OCI-LY1 (cell line): ENCODE measurements around the gene SCAPER.

Source experiments
- H2AFZ ChIP-seq: fragments of 200-600 bp; sonication (generic), shearing (Covaris generic); 2 replicates; pipeline ENCODE4 v1.6.0; 2014; ENCODE audit warnings: antibody characterized with exemption, mild to moderate bottlenecking, low read length
- H3F3A ChIP-seq: fragments of 200-600 bp; sonication (generic), shearing (Covaris generic); 2 replicates; pipeline ENCODE4 v1.6.0; 2014; ENCODE audit warnings: mild to moderate bottlenecking, antibody characterized with exemption, low read length, moderate library complexity; ENCODE audit not compliant: insufficient read depth
- H3K27ac ChIP-seq: fragments of 200-600 bp; sonication (generic); 2 replicates; pipeline ENCODE4 v1.5.1; 2014; ENCODE audit warnings: low read length, mixed run types, mild to moderate bottlenecking, low read depth; ENCODE audit not compliant: poor library complexity, severe bottlenecking
- H3K27me3 ChIP-seq: fragments of 200-600 bp; sonication (generic); 2 replicates; pipeline ENCODE4 v1.6.0; 2014; ENCODE audit warnings: antibody characterized with exemption, mild to moderate bottlenecking, low read length, moderate library complexity; ENCODE audit not compliant: insufficient read depth
- H3K36me3 ChIP-seq: fragments of 200-600 bp; sonication (generic); 2 replicates; pipeline ENCODE4 v1.6.1; 2014; ENCODE audit warnings: mild to moderate bottlenecking, antibody characterized with exemption, low read length, moderate library complexity, mixed read lengths; ENCODE audit not compliant: insufficient read depth
- H3K4me1 ChIP-seq: fragments of 200-600 bp; sonication (generic); 2 replicates; pipeline ENCODE4 v1.5.1; 2014; ENCODE audit warnings: mild to moderate bottlenecking, low read length, moderate library complexity; ENCODE audit not compliant: insufficient read depth, severe bottlenecking
- H3K4me2 ChIP-seq: fragments of 200-600 bp; sonication (generic), shearing (Covaris generic); 2 replicates; pipeline ENCODE4 v1.6.1; 2014; ENCODE audit warnings: low read length
- H3K4me3 ChIP-seq: fragments of 200-600 bp; sonication (generic); 2 replicates; pipeline ENCODE4 v1.5.1; 2014; ENCODE audit warnings: low read length, low read depth, mild to moderate bottlenecking, mixed read lengths; ENCODE audit not compliant: poor library complexity, severe bottlenecking
- H3K79me2 ChIP-seq: fragments of 200-600 bp; shearing (Covaris generic); 2 replicates; pipeline ENCODE4 v1.6.1; 2016; ENCODE audit warnings: mixed run types, low read length, mixed read lengths; ENCODE audit not compliant: insufficient read depth
- H3K9ac ChIP-seq: fragments of 200-600 bp; sonication (generic), shearing (Covaris generic); 2 replicates; pipeline ENCODE4 v1.6.1; 2014; ENCODE audit warnings: mild to moderate bottlenecking, low read length, mixed read lengths
- H3K9me2 ChIP-seq: fragments of 200-600 bp; sonication (generic), shearing (Covaris generic); 2 replicates; pipeline ENCODE4 v1.6.1; 2014; ENCODE audit warnings: low read depth, mild to moderate bottlenecking, low read length, mixed read lengths
- H3K9me3 ChIP-seq: fragments of 200-600 bp; shearing (Covaris generic); 2 replicates; pipeline ENCODE4 v1.6.1; 2014; ENCODE audit warnings: low read length, mixed read lengths
- H4K20me1 ChIP-seq: fragments of 200-600 bp; sonication (generic), shearing (Covaris generic); 2 replicates; pipeline ENCODE4 v1.6.0; 2016; ENCODE audit warnings: mild to moderate bottlenecking, low read length; ENCODE audit not compliant: insufficient read depth
- EZH2 ChIP-seq: fragments of 200-600 bp; sonication (generic), shearing (Covaris generic); IDR thresholded peaks from 2 replicates; pipeline ENCODE4 v1.8.0; 2017; ENCODE audit warnings: borderline replicate concordance, mixed run types, mild to moderate bottlenecking, antibody characterized with exemption, low read length, moderate library complexity, mixed read lengths
- TF ChIP-seq, protein P1 (sequence below): fragments of 200-600 bp; sonication (generic), shearing (Covaris generic); IDR thresholded peaks from 2 replicates; pipeline ENCODE4 v1.5.1; 2017; ENCODE audit warnings: mild to moderate bottlenecking, antibody characterized with exemption, low read length, moderate library complexity, mixed read lengths

The SCAPER gene

DNA sequence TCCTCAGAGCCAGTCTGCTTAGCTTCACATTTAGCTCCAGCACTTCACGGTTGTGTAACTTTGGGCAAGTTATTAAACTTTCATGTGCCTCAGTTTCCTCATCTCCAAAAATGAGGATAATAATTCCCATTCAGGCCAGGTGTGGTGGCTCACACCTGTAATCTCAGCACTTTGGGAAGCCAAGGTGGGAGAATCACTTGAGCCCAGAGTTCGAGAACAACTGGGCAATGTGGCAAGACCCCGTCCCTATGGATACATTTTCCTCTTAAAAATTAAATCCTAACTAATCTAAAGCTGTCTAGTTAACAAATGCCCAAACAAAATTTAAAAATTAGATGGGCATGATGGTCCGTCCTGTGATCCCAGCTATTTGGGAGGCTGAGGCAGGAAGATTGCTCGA is 33.6 kb upstream of the SCAPER start:
- H3K27me3 ChIP-seq = no peaks in the 10 kb centered on the region
- no peaks in the 10 kb centered on the region for H4K20me1 ChIP-seq
- no peak overlapping the region for H3K4me3 ChIP-seq
- peaks cover 14% of the 10 kb centered on the region for H3K36me3 ChIP-seq
- no peak overlapping the region for H3K4me2 ChIP-seq
- TF ChIP-seq, protein P1, sequence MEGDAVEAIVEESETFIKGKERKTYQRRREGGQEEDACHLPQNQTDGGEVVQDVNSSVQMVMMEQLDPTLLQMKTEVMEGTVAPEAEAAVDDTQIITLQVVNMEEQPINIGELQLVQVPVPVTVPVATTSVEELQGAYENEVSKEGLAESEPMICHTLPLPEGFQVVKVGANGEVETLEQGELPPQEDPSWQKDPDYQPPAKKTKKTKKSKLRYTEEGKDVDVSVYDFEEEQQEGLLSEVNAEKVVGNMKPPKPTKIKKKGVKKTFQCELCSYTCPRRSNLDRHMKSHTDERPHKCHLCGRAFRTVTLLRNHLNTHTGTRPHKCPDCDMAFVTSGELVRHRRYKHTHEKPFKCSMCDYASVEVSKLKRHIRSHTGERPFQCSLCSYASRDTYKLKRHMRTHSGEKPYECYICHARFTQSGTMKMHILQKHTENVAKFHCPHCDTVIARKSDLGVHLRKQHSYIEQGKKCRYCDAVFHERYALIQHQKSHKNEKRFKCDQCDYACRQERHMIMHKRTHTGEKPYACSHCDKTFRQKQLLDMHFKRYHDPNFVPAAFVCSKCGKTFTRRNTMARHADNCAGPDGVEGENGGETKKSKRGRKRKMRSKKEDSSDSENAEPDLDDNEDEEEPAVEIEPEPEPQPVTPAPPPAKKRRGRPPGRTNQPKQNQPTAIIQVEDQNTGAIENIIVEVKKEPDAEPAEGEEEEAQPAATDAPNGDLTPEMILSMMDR = no peak
- no peak for TF ChIP-seq EZH2
- no peaks in the 10 kb centered on the region for H3K9me3 ChIP-seq
- peaks cover 4% of the 10 kb centered on the region; the same call in 1 of the 2 replicates for H3F3A ChIP-seq
- no peak overlapping the region for H3K27ac ChIP-seq
- H2AFZ ChIP-seq = no peak overlapping the region
- H3K9ac ChIP-seq = no peak overlapping the region
- H3K79me2 ChIP-seq = no peaks in the 10 kb centered on the region
- no peaks in the 10 kb centered on the region for H3K9me2 ChIP-seq
- peaks cover 7% of the 10 kb centered on the region for H3K4me1 ChIP-seq

DNA sequence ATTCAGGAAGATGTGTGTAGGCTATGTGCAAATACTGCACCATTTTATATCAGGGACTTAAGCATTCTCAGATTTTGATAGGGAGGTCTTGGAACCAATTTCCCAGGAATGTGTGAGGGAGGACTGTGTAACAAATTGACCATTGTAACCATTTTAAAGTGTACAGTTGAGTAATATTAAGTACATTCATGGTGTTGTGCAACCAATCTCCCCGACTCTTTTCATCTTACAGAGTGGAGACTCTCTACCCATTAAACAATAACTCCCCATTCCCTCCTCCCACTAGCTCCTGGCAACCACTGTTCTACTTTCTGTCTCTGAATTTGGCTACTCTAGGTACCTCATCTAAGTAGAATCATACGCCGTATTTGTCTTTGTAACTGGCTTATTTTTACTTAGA is 31.5 kb upstream of the SCAPER start:
- H3K9me2 ChIP-seq = no peaks in the 10 kb centered on the region
- H3K4me2 ChIP-seq = no peak overlapping the region
- TF ChIP-seq EZH2 = no peak
- TF ChIP-seq, protein P1 = no peak
- H3K9ac ChIP-seq = no peak overlapping the region
- peaks cover 21% of the 10 kb centered on the region for H3K4me1 ChIP-seq
- H3K27ac ChIP-seq = no peak overlapping the region
- no peak overlapping the region for H2AFZ ChIP-seq
- H3K36me3 ChIP-seq = peaks cover 23% of the 10 kb centered on the region
- H3K79me2 ChIP-seq = no peaks in the 10 kb centered on the region
- H3K9me3 ChIP-seq = no peaks in the 10 kb centered on the region
- no peaks in the 10 kb centered on the region for H4K20me1 ChIP-seq
- no peak overlapping the region for H3K4me3 ChIP-seq
- peaks cover 2% of the 10 kb centered on the region; the same call in 1 of the 2 replicates for H3F3A ChIP-seq
- H3K27me3 ChIP-seq = no peaks in the 10 kb centered on the region

DNA sequence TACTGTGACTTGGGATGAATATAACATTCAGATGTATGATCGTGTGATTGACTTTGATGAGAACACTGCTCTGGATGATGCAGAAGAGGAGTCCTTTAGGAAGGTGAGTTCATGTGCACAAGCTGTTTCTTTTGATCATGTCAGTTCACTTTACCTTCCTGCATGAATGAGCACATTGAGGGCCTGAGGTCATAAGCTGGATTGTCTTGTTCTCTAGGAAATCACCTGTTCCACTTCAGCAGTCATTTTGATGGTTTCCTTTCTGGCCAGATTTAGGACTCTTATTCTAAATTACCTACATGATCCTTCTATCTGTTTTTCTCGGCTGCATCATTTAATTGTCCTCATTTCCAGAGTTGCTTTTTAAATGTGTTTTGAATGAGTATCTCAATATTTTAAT is 30.5 kb upstream of the SCAPER start:
- Histone ChIP-seq H3K9me3 (no peaks in the 10 kb centered on the region), H3F3A (no peaks in the 10 kb centered on the region), H3K4me2 (no peak overlapping the region), H3K9ac (no peak overlapping the region), H3K9me2 (no peaks in the 10 kb centered on the region), H4K20me1 (no peaks in the 10 kb centered on the region), H3K36me3 (peaks cover 23% of the 10 kb centered on the region), H3K4me3 (no peak overlapping the region), H3K27ac (no peak overlapping the region), H3K4me1 (peaks cover 27% of the 10 kb centered on the region), H3K79me2 (no peaks in the 10 kb centered on the region), H2AFZ (no peak overlapping the region), H3K27me3 (no peaks in the 10 kb centered on the region)
- no peak for TF ChIP-seq EZH2
- TF ChIP-seq, protein P1 = no peak
